Immature natural killer cell (primary cell): Measurements from ENCODE around the gene ERFE. TPM values are rescaled to one million over a fixed set of nuclear protein-coding genes. Genes with fewer than 3 reads are reported as not detected.

Source experiments
- polyA plus RNA-seq, 3 donors: library from polyadenylated mRNA; unstranded; fragments of 300-500 nt; fragmentation: Illumina TruSeq; gene quantifications; one replicate each; pipeline ENCODE4 v1.2.3, GENCODE V29; 2021

Gene ERFE
- polyA plus RNA-seq, 3 donors from 2014 or later: 4.6 to 6.2 (median 5.7) TPM

Other genes with a start within 250 kb of the ERFE start
- gene UBE2F, start 192.0 kb upstream of the ERFE start, polyA plus RNA-seq: 100 to 1,000 TPM; 274 to 339 (median 323) TPM
- gene SCLY, start 98.0 kb upstream of the ERFE start, polyA plus RNA-seq: 10 to 100 TPM; 12.1 to 15.8 (median 12.8) TPM
- not detected for gene ESPNL, start 58.6 kb upstream of the ERFE start, polyA plus RNA-seq
- gene KLHL30, start 20.3 kb upstream of the ERFE start, polyA plus RNA-seq: not detected
- 10 to 100 TPM; 59.2 to 82.8 (median 59.3) TPM for gene ILKAP, start 44.7 kb downstream of the ERFE start, polyA plus RNA-seq
- 10 to 100 TPM; 27.3 to 36.5 (median 34.5) TPM for gene HES6, start 81.1 kb downstream of the ERFE start, polyA plus RNA-seq
- gene PER2, start 129.6 kb downstream of the ERFE start, polyA plus RNA-seq: 1 to 10 TPM; 1.0 to 8.5 (median 7.2) TPM
- 1 to 10 TPM; 1.9 to 7.0 (median 2.2) TPM for gene TRAF3IP1, start 161.5 kb downstream of the ERFE start, polyA plus RNA-seq